ENCODE results near the gene ELP5.

GRCh38 chr17:7240375-7240774 is 11.6 kb upstream of the ELP5 start:
- TF ChIP-seq CTCF (IDR thresholded peaks at IDR 0.05) = no peak
- TF ChIP-seq POLR2AphosphoS5 (IDR thresholded peaks at IDR 0.05) = no peak
- no peak for TF ChIP-seq POLR2A (IDR thresholded peaks at IDR 0.05)
- TF ChIP-seq EP300 (IDR thresholded peaks at IDR 0.05) = no peak
